Measurements from ENCODE around the gene CDK16.

Gene CDK16

DNA sequence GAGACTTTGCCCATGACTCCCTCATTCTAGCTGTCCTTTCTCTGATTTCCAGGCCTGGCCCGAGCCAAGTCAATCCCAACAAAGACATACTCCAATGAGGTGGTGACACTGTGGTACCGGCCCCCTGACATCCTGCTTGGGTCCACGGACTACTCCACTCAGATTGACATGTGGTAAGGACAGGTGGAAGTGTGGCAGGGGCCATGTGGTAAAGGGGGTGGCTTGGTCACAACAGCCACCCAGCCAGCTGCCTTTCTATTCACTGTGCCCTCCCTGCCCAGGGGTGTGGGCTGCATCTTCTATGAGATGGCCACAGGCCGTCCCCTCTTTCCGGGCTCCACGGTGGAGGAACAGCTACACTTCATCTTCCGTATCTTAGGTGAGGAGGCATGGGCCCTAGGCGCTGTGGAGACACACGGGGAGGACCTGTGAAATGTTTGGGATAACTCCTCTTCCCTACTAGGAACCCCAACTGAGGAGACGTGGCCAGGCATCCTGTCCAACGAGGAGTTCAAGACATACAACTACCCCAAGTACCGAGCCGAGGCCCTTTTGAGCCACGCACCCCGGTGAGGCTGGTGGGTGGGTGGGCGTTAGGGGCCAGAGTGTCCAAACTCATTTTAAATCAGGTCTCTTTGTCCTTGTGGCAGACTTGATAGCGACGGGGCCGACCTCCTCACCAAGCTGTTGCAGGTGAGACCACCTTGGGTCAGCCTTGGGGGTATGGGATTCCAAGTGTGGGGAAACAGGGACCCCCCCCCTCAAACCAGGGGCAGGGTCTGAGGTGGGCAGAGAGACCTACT is 8.3 kb downstream of the CDK16 start:
- H3K4me3 ChIP-seq (replicated peaks in 1 of 2; ENCODE audit: low read depth in 2 of 2, low read length in 2 of 2), result no peak overlapping the region
- DNase-seq (ENCODE audit: low read depth in 2 of 2), result no peak
- TF ChIP-seq, protein P1, sequence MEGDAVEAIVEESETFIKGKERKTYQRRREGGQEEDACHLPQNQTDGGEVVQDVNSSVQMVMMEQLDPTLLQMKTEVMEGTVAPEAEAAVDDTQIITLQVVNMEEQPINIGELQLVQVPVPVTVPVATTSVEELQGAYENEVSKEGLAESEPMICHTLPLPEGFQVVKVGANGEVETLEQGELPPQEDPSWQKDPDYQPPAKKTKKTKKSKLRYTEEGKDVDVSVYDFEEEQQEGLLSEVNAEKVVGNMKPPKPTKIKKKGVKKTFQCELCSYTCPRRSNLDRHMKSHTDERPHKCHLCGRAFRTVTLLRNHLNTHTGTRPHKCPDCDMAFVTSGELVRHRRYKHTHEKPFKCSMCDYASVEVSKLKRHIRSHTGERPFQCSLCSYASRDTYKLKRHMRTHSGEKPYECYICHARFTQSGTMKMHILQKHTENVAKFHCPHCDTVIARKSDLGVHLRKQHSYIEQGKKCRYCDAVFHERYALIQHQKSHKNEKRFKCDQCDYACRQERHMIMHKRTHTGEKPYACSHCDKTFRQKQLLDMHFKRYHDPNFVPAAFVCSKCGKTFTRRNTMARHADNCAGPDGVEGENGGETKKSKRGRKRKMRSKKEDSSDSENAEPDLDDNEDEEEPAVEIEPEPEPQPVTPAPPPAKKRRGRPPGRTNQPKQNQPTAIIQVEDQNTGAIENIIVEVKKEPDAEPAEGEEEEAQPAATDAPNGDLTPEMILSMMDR (IDR thresholded peaks at IDR 0.05; ENCODE audit: low read depth, low read length), result no peak

- DNase-seq (ENCODE audit: low read depth in 2 of 2), result no peak
- H3K4me3 ChIP-seq (replicated peaks in 1 of 2; ENCODE audit: low read depth in 2 of 2, low read length in 2 of 2), result no peak overlapping the region
- TF ChIP-seq, protein P1 (IDR thresholded peaks at IDR 0.05; ENCODE audit: low read depth, low read length), result no peak
These were observed 8.8 kb downstream of the CDK16 start for GRCh38 chrX:47227334-47227583.

DNA sequence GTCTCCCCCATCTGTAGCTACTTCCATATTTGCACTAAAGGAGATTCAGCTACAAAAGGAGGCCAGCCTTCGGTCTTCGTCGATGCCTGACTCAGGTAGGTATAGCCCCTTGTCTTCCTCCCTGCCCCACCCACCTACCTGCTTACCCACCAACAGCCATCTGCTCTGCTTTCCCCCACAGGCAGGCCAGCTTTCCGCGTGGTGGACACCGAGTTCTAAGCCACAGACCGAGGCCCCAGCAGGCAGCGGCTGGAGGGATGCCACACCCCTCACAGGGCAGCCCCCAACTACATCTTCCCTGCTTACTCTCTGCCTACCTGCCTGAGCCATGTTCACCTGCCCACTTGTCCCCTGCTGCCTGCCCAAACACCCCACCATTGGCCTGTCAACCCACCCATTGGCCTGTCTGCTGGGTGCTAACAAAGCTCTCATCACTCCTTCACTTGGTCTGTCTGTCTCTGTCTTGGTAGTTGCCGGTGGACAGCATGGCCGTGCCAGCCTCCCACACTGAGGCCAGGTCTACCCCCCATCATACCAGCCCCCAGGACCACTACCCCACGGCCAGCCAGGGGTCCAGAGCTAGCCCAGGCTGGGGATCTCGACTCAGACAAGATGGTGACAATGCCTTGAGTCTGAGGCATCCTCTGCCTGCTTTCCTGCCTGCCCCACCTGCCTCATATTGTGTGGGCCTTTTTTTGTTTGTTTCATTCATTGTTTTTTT is 10.2 kb downstream of the CDK16 start:
- TF ChIP-seq, protein P1 (IDR thresholded peaks at IDR 0.05; ENCODE audit: low read depth, low read length), result no peak

DNA sequence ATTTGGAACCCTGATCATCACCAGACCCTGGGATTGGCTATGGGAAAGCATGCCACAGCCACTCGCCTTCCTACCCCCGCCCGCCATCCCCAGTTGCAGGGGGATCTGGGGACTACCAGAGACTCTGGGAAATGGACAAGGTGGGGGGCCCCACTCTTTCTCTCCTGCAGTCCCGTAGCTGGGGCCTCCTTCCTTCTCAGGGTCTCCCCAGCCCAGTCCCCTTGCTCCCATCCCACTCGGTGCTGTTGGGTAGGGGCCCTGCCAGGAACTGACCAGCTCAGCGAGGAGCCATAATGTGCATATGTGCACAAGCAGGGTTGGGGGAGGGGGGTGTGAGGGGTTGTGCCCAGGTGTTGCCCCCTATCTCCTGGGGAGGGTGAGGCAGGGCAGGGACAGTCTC is 10.9 kb downstream of the CDK16 start:
- TF ChIP-seq, protein P1 (IDR thresholded peaks at IDR 0.05; ENCODE audit: low read depth, low read length), result no peak

More for the DNA sequence above, 10.2 kb downstream of the CDK16 start:
- DNase-seq (ENCODE audit: low read depth in 2 of 2), result no peak
- H3K4me3 ChIP-seq (replicated peaks in 1 of 2; ENCODE audit: low read depth in 2 of 2, low read length in 2 of 2), result no peak overlapping the region

DNA sequence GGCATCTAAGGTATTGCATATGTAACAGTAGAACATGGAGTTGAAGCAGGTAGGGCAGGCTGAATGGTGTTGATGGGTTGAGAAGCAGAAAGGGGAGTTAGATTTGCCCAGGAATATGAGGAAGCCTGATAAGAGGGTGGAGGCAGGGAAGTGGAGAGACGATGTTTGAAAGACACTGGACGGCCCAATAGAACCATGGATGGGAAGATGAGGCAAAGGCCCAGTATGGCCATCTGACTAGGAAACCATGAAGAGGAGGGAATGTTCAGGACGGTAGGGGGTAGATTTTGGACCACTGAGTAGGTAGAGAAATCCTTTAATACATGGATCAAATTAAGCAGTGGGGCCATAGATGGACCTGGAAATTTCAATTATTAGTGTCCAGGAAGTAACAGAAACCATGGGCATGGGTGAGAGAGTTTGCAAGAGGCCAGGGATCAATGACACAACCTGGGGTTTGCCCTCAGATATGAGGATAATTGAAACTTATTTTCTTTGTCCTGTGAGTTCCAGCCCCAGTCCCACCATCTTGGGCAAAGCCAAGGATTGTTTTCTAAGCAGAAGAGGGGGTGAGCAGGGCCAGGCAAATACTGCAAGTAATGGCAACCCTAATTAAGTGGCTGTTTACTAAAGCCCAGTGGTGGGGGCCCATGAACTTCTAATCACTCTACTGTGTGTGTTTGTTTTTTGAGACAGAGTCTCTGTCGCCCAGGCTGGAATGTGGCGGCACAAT is 11.8 kb downstream of the CDK16 start:
- H3K4me3 ChIP-seq (replicated peaks in 1 of 2; ENCODE audit: low read depth in 2 of 2, low read length in 2 of 2), result no peak overlapping the region
- DNase-seq (ENCODE audit: low read depth in 2 of 2), result no peak
- TF ChIP-seq, protein P1 (IDR thresholded peaks at IDR 0.05; ENCODE audit: low read depth, low read length), result no peak

More for the DNA sequence above, 10.9 kb downstream of the CDK16 start:
- no peak for DNase-seq (ENCODE audit: low read depth in 2 of 2)
- no peak overlapping the region for H3K4me3 ChIP-seq (replicated peaks in 1 of 2; ENCODE audit: low read depth in 2 of 2, low read length in 2 of 2)

DNA sequence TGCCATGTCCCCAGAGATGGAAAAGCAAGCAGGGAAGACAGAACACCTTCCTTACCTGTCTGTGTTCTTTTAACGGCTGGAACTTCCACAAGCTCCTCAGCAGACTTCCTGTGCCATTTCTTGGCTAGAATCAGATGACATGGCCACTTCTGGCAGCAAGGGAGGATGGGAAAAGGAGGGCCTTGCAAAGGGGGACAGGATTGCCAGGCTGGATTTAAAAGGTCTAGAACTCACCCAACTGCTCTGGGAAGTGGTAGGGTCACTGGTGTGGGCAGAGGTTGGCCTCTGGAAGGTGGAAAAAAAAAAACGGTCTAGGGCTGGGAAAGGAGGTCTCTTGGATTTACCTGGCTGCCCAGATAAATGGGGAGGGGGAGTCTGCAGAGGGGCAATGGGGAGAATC is 12.7 kb downstream of the CDK16 start:
- DNase-seq (ENCODE audit: low read depth in 2 of 2), result no peak
- no peak overlapping the region for H3K4me3 ChIP-seq (replicated peaks in 1 of 2; ENCODE audit: low read depth in 2 of 2, low read length in 2 of 2)
- TF ChIP-seq, protein P1 (IDR thresholded peaks at IDR 0.05; ENCODE audit: low read depth, low read length), result no peak
